OCI-LY7 (cell line): ENCODE measurements around the gene SOCS7.

ENCODE experiments used
- EZH2phosphoT487 ChIP-seq: fragments of 200-600 bp; sonication (generic); IDR thresholded peaks from 2 replicates; pipeline ENCODE4 v1.6.1; 2018; ENCODE audit warnings: low read depth, borderline replicate concordance, mild to moderate bottlenecking, mixed run types, antibody characterized with exemption, low read length, moderate library complexity, mixed read lengths
- TF ChIP-seq, protein P1 (sequence below): fragments of 200-600 bp; sonication (generic); conservative IDR thresholded peaks from 2 replicates; pipeline ENCODE4 v1.5.1; 2014; ENCODE audit warnings: mild to moderate bottlenecking, antibody characterized with exemption, low read length, moderate library complexity, mixed read lengths

- TF ChIP-seq EZH2phosphoT487: no peak
- TF ChIP-seq, protein P1, sequence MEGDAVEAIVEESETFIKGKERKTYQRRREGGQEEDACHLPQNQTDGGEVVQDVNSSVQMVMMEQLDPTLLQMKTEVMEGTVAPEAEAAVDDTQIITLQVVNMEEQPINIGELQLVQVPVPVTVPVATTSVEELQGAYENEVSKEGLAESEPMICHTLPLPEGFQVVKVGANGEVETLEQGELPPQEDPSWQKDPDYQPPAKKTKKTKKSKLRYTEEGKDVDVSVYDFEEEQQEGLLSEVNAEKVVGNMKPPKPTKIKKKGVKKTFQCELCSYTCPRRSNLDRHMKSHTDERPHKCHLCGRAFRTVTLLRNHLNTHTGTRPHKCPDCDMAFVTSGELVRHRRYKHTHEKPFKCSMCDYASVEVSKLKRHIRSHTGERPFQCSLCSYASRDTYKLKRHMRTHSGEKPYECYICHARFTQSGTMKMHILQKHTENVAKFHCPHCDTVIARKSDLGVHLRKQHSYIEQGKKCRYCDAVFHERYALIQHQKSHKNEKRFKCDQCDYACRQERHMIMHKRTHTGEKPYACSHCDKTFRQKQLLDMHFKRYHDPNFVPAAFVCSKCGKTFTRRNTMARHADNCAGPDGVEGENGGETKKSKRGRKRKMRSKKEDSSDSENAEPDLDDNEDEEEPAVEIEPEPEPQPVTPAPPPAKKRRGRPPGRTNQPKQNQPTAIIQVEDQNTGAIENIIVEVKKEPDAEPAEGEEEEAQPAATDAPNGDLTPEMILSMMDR: no peak
Measured at GRCh38 chr17:38338053-38338452, 13.6 kb upstream of the SOCS7 start.
